D721Med (cell line): ENCODE measurements around the gene ROPN1L.

Source experiments
- DNase-seq: peaks from one replicate; pipeline ENCODE4 v3.0.0; 2011; ENCODE audit warnings: low spot score; ENCODE audit not compliant: insufficient read length
- FAIRE-seq: peaks from 2 replicates; lab custom pipeline; 2011; peaks lifted over from hg19 to GRCh38; lab: Jason Lieb, UNC
- TF ChIP-seq, protein P1 (sequence below): IDR thresholded peaks from 2 replicates; pipeline ENCODE4 v1.5.1; 2012; ENCODE audit warnings: mild to moderate bottlenecking, control low read depth; ENCODE audit not compliant: insufficient read depth; ENCODE audit errors: missing control alignments

The ROPN1L gene

DNA sequence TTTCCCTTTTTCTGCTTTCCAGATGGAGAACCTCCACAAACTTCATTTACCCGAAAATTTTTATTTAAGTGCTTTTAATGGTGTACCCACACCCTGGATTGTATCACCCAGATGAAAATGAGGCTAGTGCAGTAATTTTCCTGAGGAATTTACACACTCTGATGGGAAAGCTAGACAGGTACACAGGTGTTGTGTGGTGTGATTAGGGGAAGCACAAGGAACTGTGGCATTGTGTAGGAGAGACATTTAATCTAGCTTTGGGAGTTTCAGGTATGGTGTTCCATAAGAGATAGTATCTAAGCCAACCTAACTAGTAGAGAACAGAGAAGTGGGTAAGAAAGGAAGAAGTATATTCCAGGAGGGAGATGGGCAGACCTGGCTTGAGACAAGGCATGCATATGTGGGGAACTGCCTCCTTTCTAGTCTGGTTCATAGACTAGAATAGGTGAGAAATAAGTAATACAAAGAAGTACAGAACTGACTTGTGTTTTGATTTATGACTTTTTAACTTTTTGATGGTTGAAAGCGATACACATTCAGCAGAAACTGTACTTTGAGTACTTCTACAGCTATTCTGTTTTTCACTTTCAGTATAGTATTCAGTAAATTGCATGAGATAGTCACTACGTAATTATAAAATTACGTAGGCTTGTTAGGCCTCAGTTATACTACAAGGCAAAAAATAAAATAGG, 22.9 kb upstream of the ROPN1L start:
- no peak for FAIRE-seq
- TF ChIP-seq, protein P1, sequence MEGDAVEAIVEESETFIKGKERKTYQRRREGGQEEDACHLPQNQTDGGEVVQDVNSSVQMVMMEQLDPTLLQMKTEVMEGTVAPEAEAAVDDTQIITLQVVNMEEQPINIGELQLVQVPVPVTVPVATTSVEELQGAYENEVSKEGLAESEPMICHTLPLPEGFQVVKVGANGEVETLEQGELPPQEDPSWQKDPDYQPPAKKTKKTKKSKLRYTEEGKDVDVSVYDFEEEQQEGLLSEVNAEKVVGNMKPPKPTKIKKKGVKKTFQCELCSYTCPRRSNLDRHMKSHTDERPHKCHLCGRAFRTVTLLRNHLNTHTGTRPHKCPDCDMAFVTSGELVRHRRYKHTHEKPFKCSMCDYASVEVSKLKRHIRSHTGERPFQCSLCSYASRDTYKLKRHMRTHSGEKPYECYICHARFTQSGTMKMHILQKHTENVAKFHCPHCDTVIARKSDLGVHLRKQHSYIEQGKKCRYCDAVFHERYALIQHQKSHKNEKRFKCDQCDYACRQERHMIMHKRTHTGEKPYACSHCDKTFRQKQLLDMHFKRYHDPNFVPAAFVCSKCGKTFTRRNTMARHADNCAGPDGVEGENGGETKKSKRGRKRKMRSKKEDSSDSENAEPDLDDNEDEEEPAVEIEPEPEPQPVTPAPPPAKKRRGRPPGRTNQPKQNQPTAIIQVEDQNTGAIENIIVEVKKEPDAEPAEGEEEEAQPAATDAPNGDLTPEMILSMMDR: no peak
- DNase-seq: no peak

DNA sequence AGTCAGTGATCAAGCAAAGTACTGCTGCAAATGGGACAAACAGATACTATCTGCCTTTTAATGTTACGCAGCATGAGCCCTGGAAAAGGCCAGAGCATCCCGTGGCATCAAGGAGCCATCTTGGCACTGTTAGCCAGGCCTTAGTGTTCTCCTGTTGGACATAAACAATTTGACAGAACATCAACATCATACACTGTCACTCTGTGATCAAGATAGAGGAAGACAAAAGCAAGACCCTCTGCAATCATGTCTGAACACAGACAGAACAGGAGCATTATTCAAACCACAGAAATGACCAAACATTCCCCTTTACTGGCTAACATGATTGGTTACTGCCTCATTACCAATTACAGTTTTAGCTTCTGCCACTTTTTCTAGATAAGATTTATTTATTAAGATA, 21.2 kb upstream of the ROPN1L start:
- TF ChIP-seq, protein P1: no peak
- FAIRE-seq (no peak), DNase-seq (no peak)

DNA sequence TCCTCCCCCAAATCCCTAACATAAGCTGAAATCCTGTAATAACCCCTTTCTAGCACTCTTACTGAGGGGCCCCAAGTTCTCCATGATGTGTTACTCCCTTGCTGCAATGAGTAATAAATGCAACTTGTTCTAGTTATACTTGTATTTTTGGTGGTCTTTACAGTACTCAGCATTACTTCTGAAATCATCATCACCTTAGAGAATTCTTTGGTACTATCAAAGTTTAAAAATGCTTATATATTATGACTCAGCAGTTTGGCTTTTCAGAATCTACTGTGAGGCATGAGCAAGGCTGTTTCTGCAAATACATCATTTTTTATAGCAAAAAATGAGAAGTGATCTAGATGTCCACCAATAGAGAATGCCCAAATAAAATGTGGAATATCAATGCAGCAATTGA, 20.7 kb upstream of the ROPN1L start:
- no peak for DNase-seq
- TF ChIP-seq, protein P1: no peak
- no peak for FAIRE-seq

DNA sequence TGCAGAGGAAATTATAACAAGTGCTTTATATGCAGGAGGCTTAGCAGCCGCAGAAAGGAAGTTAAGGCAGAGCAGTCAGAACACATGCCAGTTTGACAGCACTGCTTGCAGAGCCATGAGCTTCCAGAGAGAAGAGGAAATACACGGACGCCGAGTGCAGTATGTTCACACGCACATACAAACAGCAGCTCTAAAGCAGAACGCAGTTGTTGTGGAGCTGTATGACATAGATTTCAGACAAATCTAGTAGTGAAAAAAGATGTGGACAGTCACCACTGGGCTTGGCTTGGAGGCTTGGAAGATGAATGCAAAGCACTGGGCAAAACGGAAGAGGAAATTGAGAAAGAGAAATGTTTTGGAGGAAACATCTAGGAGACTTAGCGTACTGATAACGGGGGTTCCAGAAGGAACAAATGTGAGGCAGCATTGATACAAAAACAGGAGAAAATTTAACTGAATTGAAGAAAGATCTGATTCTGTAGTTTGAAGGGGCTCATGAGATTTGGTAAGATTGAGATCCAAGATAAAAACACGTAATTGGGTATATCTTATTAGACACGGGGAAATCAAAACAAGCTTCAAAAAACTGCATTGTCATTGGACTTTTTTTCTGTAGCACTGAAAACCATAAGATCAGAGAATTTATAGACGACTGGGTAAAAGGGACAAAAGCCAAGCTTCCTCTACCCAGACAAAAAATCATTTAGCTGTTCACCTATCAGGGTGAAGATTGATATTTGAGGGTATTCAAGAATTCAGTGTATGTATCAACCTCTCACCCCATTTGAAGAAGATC, 19.6 kb upstream of the ROPN1L start:
- TF ChIP-seq, protein P1: no peak
- DNase-seq (no peak), FAIRE-seq (no peak)

DNA sequence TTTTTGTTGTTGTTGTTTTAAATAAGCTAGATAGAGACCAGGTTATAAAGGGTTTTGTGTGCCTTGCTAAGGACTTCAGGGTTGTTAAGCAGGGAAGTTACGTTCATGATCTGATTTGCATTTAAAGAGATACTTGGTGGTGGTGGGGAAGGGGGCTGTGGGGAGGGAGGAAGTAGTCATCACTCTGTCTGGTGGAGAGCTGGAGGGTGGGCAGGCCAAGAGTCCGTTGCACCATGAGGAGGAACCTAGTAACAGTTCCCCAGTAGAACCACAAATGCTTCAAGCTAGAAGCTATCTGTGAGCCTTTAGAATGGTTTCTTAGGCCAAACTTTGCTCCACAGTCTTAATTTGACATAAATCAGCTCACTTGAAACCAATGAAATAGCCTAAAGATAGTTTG, 18.7 kb upstream of the ROPN1L start:
- DNase-seq (no peak), FAIRE-seq (no peak)
- TF ChIP-seq, protein P1: no peak

DNA sequence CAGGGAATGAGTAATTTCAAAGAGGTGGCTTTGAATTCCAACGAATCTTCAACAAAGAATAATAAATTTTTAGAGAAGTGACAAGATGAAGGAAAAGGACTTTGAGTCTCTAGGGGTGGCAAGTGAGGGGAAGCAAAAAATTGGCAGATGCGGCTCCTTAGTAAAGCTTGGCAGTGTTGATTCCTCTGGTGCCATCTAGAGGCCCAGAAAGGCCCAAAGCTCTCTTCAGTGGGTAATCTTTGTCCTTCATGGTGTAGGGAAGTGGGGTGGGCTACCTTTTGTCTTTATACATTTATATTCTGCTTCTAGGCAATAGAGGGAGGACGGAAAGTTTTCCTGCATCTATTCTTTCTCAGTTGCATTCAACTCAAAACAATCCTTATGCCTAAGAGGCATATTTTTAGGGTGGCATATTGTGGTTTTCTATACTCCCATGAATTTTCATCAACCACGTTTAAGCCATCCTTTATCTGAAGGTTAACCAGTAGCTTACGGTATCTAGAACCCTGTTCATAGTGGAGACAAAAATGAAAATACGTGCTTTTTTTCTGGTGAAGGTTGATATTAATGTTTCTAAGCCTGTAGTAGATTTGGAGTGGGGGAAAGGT, 17.5 kb upstream of the ROPN1L start:
- DNase-seq (no peak), FAIRE-seq (no peak)
- TF ChIP-seq, protein P1: peak; percentile 61
